GM12878 (cell line): ENCODE data around the gene RAD9A.

Experiments
- CREB1 ChIP-seq: IDR thresholded peaks from 2 replicates; pipeline ENCODE4 v1.6.1; 2012; ENCODE audit warnings: low read depth, mild to moderate bottlenecking, inconsistent platforms
- GABPA ChIP-seq: IDR thresholded peaks from 2 replicates; pipeline ENCODE4 v1.6.1; 2014; ENCODE audit warnings: antibody characterized with exemption, low read depth, mild to moderate bottlenecking, inconsistent platforms
- LARP7 ChIP-seq: fragments of 450-650 bp; IDR thresholded peaks from 2 replicates; pipeline ENCODE4 v1.6.1; 2017; ENCODE audit warnings: mild to moderate bottlenecking
- POLR2A ChIP-seq: IDR thresholded peaks from 2 replicates; pipeline ENCODE4 v1.6.1; 2011; ENCODE audit warnings: low read depth, mild to moderate bottlenecking, low read length
- POLR2AphosphoS2 ChIP-seq: IDR thresholded peaks from 2 replicates; pipeline ENCODE4 v1.6.1; 2011; ENCODE audit warnings: low read depth, mild to moderate bottlenecking, low read length, improper control_type of control experiment, moderate library complexity
- RAD21 ChIP-seq: IDR thresholded peaks from 2 replicates; pipeline ENCODE4 v1.6.1; 2011; ENCODE audit warnings: mild to moderate bottlenecking, low read depth, low read length, moderate library complexity; ENCODE audit not compliant: insufficient read depth
- SREBF1 ChIP-seq: IDR thresholded peaks from 2 replicates; pipeline ENCODE4 v1.6.1; 2012; ENCODE audit warnings: mild to moderate bottlenecking, low read length
- TF ChIP-seq, protein P1 (sequence below), 3 experiments: IDR thresholded peaks in 2 of 3; conservative IDR thresholded peaks in 1 of 3; 2 replicates each; pipeline ENCODE4 v1.5.1; 2011; ENCODE audit warnings: low read depth in 3 of 3, low read length in 3 of 3, mild to moderate bottlenecking in 3 of 3, control low read depth in 2 of 3, moderate library complexity in 2 of 3, inconsistent platforms in 1 of 3, mixed read lengths in 1 of 3; ENCODE audit not compliant: control insufficient read depth in 2 of 3, insufficient read depth in 1 of 3; ENCODE audit errors: extremely low read depth in 1 of 3

- TF ChIP-seq CREB1 (no peak), LARP7 (no peak), POLR2AphosphoS2 (no peak), SREBF1 (no peak), POLR2A (no peak), GABPA (no peak), RAD21 (no peak)
- TF ChIP-seq, protein P1, sequence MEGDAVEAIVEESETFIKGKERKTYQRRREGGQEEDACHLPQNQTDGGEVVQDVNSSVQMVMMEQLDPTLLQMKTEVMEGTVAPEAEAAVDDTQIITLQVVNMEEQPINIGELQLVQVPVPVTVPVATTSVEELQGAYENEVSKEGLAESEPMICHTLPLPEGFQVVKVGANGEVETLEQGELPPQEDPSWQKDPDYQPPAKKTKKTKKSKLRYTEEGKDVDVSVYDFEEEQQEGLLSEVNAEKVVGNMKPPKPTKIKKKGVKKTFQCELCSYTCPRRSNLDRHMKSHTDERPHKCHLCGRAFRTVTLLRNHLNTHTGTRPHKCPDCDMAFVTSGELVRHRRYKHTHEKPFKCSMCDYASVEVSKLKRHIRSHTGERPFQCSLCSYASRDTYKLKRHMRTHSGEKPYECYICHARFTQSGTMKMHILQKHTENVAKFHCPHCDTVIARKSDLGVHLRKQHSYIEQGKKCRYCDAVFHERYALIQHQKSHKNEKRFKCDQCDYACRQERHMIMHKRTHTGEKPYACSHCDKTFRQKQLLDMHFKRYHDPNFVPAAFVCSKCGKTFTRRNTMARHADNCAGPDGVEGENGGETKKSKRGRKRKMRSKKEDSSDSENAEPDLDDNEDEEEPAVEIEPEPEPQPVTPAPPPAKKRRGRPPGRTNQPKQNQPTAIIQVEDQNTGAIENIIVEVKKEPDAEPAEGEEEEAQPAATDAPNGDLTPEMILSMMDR (IDR thresholded peaks at IDR 0.05 in 2 of 3, conservative IDR thresholded peaks at IDR 0.05 in 1 of 3; ENCODE audit: control insufficient read depth in 2 of 3, extremely low read depth in 1 of 3, insufficient read depth in 1 of 3, low read depth in 3 of 3, low read length in 3 of 3) = no peak
These were observed 15.5 kb upstream of the RAD9A start for GRCh38 chr11:67376063-67376820.
